ENCODE data around the gene GPATCH8. TPM values are rescaled to one million over a fixed set of nuclear protein-coding genes. Genes with fewer than 3 reads are reported as not detected.

GPATCH8 gene
- polyA plus RNA-seq, 1 donor (not counting 4 experiments of a cell fraction or from before 2014, with no cell fraction given): 15.1 TPM

- TF ChIP-seq EZH2 (IDR thresholded peaks at IDR 0.05; ENCODE audit: low read length) (no peak), CTCF (optimal IDR thresholded peaks at IDR 0.05 in 1 of 3, IDR thresholded peaks at IDR 0.05 in 1 of 3, conservative IDR thresholded peaks at IDR 0.05 in 1 of 3; ENCODE audit: extremely low read depth in 1 of 3, insufficient read depth in 2 of 3, low read length in 3 of 3) (no peak)
- Histone ChIP-seq H3K9me1 (ENCODE audit: control insufficient read depth, extremely low read depth, insufficient read depth, low read length) (no peaks in the 10 kb centered on the region), H3K27ac (ENCODE audit: control insufficient read depth, insufficient read depth, low read length) (no peak overlapping the region), H3K9ac (ENCODE audit: control insufficient read depth, extremely low read depth, insufficient read depth, low read length) (no peak overlapping the region), H4K20me1 (ENCODE audit: control insufficient read depth, extremely low read depth, insufficient read depth, low read length) (no peaks in the 10 kb centered on the region), H3K36me3 (ENCODE audit: control insufficient read depth in 2 of 2, extremely low read depth in 1 of 2, insufficient read depth in 2 of 2, low read length in 2 of 2) (peaks cover 0 to 2% of the 10 kb centered on the region in 2 experiments), H3K27me3 (ENCODE audit: control insufficient read depth, extremely low read depth, insufficient read depth, low read length) (no peaks in the 10 kb centered on the region), H3K4me2 (ENCODE audit: control insufficient read depth, extremely low read depth, insufficient read depth, low read depth, low read length) (no peak overlapping the region), H3K9me3 (ENCODE audit: control insufficient read depth, low read depth, low read length) (no peaks in the 10 kb centered on the region), H3K4me1 (ENCODE audit: control insufficient read depth, extremely low read depth, insufficient read depth, low read length) (no peaks in the 10 kb centered on the region), H3K79me2 (ENCODE audit: control insufficient read depth, insufficient read depth, low read length) (no peaks in the 10 kb centered on the region), H3K4me3 (ENCODE audit: control insufficient read depth in 2 of 3, extremely low read depth in 1 of 3, insufficient read depth in 2 of 3, low read depth in 1 of 3, low read length in 3 of 3) (no peak overlapping the region), H2AFZ (ENCODE audit: control insufficient read depth, low read length) (no peak overlapping the region)
- dilution Hi-C loops (cut with MboI; ENCODE audit: extremely low pct_ligation_motif_present, low sequenced_read_pairs): no loop called here
- DNase-seq (ENCODE audit: low read depth, low spot score) (no peak), FAIRE-seq (no peak)
Observed at GRCh38 chr17:44409309-44410028, 93.7 kb downstream of the GPATCH8 start.

- no peak for TF ChIP-seq EZH2 (IDR thresholded peaks at IDR 0.05; ENCODE audit: low read length)
- TF ChIP-seq CTCF (optimal IDR thresholded peaks at IDR 0.05 in 1 of 3, IDR thresholded peaks at IDR 0.05 in 1 of 3, conservative IDR thresholded peaks at IDR 0.05 in 1 of 3; ENCODE audit: extremely low read depth in 1 of 3, insufficient read depth in 2 of 3, low read length in 3 of 3): no peak
- dilution Hi-C loops (cut with MboI; ENCODE audit: extremely low pct_ligation_motif_present, low sequenced_read_pairs): no loop called here
- no peak for FAIRE-seq
Observed at GRCh38 chr17:44408786-44409185, 94.4 kb downstream of the GPATCH8 start.

More at GRCh38 chr17:44408786-44409185, 94.4 kb downstream of the GPATCH8 start:
- no peak for DNase-seq (ENCODE audit: low read depth, low spot score)
- Histone ChIP-seq H3K27me3 (ENCODE audit: control insufficient read depth, extremely low read depth, insufficient read depth, low read length) (no peaks in the 10 kb centered on the region), H3K4me3 (ENCODE audit: control insufficient read depth in 2 of 3, extremely low read depth in 1 of 3, insufficient read depth in 2 of 3, low read depth in 1 of 3, low read length in 3 of 3) (no peak overlapping the region), H3K9me3 (ENCODE audit: control insufficient read depth, low read depth, low read length) (no peaks in the 10 kb centered on the region), H3K36me3 (ENCODE audit: control insufficient read depth in 2 of 2, extremely low read depth in 1 of 2, insufficient read depth in 2 of 2, low read length in 2 of 2) (peaks cover 0 to 3% of the 10 kb centered on the region in 2 experiments), H3K4me2 (ENCODE audit: control insufficient read depth, extremely low read depth, insufficient read depth, low read depth, low read length) (no peak overlapping the region), H3K9me1 (ENCODE audit: control insufficient read depth, extremely low read depth, insufficient read depth, low read length) (no peaks in the 10 kb centered on the region), H4K20me1 (ENCODE audit: control insufficient read depth, extremely low read depth, insufficient read depth, low read length) (no peaks in the 10 kb centered on the region), H3K79me2 (ENCODE audit: control insufficient read depth, insufficient read depth, low read length) (no peaks in the 10 kb centered on the region), H3K9ac (ENCODE audit: control insufficient read depth, extremely low read depth, insufficient read depth, low read length) (no peak overlapping the region), H3K4me1 (ENCODE audit: control insufficient read depth, extremely low read depth, insufficient read depth, low read length) (no peaks in the 10 kb centered on the region), H3K27ac (ENCODE audit: control insufficient read depth, insufficient read depth, low read length) (no peak overlapping the region), H2AFZ (ENCODE audit: control insufficient read depth, low read length) (no peak overlapping the region)

All from keratinocyte (primary cell).